22Rv1 (cell line): ENCODE measurements around the gene TFAP2A.

Experiments used
- ZFX ChIP-seq: fragments of 450-650 bp; IDR thresholded peaks from 2 replicates; pipeline ENCODE4 v1.6.1; 2017; ENCODE audit warnings: antibody characterized with exemption, borderline replicate concordance
- TF ChIP-seq, protein P1 (sequence below): fragments of 450-650 bp; IDR thresholded peaks from 2 replicates; pipeline ENCODE4 v1.5.1; 2017; ENCODE audit warnings: mild to moderate bottlenecking

- TF ChIP-seq, protein P1, sequence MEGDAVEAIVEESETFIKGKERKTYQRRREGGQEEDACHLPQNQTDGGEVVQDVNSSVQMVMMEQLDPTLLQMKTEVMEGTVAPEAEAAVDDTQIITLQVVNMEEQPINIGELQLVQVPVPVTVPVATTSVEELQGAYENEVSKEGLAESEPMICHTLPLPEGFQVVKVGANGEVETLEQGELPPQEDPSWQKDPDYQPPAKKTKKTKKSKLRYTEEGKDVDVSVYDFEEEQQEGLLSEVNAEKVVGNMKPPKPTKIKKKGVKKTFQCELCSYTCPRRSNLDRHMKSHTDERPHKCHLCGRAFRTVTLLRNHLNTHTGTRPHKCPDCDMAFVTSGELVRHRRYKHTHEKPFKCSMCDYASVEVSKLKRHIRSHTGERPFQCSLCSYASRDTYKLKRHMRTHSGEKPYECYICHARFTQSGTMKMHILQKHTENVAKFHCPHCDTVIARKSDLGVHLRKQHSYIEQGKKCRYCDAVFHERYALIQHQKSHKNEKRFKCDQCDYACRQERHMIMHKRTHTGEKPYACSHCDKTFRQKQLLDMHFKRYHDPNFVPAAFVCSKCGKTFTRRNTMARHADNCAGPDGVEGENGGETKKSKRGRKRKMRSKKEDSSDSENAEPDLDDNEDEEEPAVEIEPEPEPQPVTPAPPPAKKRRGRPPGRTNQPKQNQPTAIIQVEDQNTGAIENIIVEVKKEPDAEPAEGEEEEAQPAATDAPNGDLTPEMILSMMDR, result no peak
- TF ChIP-seq ZFX, result no peak
Observed at GRCh38 chr6:10399451-10399850, 15.4 kb downstream of the TFAP2A start.
